ENCODE results near the gene ERC1.
"Not testable (repeated sequence)": the region's sequence is repeated elsewhere in the genome, so short reads cannot be mapped to it uniquely, and the experiment has no call there.

ERC1 gene

GRCh38 chr12:1130164-1130563 lies 139.1 kb downstream of the ERC1 start:
- DNase-seq (ENCODE audit: low read depth): peak; percentile 15

DNA sequence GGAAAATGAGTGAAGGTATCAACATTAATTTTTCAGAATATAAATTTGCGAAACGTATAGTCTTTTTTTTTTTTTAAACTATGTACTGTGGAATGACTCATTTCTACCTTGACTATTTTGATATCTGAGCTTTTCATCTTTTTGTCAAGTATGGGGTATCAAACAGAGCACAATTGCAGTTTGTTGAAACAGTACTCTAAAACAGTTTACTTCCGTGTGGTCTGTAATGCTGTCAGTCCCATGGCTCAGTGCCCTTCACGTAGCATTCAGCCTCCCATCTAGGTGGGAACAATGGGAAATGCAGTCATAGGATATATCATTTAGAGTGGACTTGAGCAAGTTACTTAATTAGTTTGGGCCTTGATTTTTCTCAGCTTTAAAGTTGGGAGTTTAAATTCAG lies 139.5 kb downstream of the ERC1 start:
- DNase-seq (ENCODE audit: low read depth): no peak

GRCh38 chr12:1131811-1132224 lies 140.8 kb downstream of the ERC1 start:
- DNase-seq (ENCODE audit: low read depth): no peak

DNA sequence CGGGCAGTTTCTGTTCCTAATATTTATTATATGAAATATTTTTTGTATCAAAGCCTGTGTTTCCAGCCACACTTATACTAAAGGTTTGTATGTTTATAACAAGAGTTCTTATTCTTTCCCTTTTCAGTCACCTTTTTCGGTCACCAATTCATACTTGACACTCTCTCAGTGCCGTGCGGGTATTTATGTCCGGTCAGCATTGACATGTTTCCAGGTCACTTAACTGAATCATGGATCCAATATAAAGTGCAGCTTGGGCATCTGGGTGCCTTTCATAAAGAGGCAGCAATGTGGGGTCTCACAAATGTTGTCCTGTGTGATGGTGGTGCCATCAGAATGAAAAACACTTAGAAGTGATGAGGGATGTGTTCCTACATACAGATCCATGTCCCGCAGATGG lies 141.3 kb downstream of the ERC1 start:
- no peak for DNase-seq (ENCODE audit: low read depth)

GRCh38 chr12:1138691-1139090 lies 147.7 kb downstream of the ERC1 start:
- no peak for DNase-seq (ENCODE audit: low read depth)

DNA sequence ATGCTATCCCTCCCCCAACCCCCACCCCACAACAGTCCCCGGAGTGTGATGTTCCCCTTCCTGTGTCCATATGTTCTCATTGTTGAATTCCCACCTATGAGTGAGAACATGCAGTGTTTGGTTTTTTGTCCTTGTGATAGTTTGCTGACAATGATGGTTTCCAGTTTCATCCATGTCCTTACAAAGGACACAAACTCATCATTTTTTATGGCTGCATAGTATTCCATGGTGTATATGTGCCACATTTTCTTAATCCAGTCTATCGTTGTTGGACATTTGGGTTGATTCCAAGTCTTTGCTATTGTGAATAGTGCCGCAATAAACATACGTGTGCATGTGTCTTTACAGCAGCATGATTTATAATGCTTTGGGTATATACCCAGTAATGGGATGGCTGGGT lies 155.7 kb downstream of the ERC1 start:
- DNase-seq (ENCODE audit: low read depth): not testable (repeated sequence)

DNA sequence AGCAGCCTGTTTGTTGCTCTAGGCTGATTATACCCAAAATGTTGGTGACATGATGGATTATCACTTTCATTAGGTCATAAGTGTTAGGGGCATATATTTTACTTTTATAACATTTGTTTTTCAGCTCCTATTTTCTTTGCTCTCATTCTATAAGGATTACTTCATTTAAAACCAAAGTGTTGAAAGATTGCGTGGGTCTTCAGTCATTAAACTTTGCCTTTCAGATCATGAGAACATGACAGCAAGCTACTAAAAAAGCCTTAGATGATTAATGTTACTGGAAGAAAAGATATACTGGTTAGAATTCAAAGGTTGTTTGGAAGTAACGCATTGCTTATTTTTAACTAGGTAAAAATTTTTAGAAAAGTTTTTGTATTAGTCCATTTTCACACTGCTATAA lies 156.8 kb downstream of the ERC1 start:
- no peak for DNase-seq (ENCODE audit: low read depth)

DNA sequence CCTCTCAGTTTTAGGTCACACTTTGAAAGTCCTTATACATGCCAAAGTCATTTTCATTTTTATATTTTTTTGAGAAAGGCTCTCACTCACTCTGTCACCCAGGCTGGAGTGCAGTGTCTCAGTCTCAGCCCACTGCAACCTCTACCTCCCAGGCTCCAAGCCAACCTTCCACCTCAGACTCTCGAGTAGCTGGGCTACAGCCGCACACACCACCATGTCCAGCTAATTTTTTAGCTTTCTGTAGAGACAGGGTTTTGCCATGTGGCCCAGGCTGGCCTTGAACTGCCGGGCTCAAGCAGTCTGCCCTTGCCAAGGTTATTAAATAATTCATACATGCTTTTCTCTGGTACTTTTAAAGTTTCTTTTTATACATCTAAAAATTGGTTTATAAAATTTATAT lies 166.0 kb downstream of the ERC1 start:
- no peak for DNase-seq (ENCODE audit: low read depth)

GRCh38 chr12:1161197-1161596 lies 170.2 kb downstream of the ERC1 start:
- no peak for DNase-seq (ENCODE audit: low read depth)

- DNase-seq (ENCODE audit: low read depth): no peak
These were observed 171.2 kb downstream of the ERC1 start for GRCh38 chr12:1162081-1162760.

- DNase-seq (ENCODE audit: low read depth): no peak
These were observed 176.8 kb downstream of the ERC1 start for GRCh38 chr12:1167784-1168183.

GRCh38 chr12:1170411-1170810 lies 179.4 kb downstream of the ERC1 start:
- no peak for DNase-seq (ENCODE audit: low read depth)

GRCh38 chr12:1171657-1172408 lies 180.8 kb downstream of the ERC1 start:
- no peak for DNase-seq (ENCODE audit: low read depth)

DNA sequence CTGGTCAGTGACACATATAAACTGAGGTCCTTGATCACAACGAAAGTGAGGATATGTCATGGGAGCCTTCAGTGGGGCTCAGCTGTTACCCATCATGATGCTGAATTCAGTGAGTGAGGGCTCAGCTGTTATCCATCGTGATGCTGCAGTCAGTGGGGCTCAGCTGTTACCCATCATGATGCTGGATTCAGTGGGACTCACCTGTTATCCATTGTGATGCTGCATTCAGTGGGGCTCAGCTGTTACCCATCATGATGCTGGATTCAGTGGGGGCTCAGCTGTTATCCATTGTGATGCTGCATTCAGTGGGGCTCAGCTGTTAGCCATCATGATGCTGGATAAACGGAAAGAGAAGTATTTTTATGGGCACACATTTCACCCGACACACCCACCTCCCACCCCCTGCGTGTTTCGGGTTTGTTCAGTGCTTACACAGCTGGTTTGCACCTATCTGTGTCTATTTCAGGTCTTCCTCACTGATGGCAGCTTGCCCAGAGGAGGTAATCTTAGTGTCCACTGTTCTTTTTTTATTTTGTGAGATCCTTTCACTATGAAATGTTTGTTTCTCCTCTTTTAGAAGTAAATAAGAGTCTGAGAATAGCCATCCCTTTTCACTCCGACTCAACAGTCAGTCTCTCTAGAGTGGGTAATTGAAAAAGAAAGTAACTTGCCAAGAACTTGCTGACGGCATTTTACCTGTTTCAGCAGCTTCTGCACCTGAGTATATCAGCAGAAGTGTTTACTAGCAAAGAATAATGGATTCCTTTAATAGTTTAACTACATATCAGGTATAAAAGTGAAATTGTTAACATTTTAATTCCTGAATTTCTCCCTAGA lies 183.0 kb downstream of the ERC1 start:
- DNase-seq (ENCODE audit: low read depth): no peak

GRCh38 chr12:1174659-1175058 lies 183.6 kb downstream of the ERC1 start:
- no peak for DNase-seq (ENCODE audit: low read depth)

DNA sequence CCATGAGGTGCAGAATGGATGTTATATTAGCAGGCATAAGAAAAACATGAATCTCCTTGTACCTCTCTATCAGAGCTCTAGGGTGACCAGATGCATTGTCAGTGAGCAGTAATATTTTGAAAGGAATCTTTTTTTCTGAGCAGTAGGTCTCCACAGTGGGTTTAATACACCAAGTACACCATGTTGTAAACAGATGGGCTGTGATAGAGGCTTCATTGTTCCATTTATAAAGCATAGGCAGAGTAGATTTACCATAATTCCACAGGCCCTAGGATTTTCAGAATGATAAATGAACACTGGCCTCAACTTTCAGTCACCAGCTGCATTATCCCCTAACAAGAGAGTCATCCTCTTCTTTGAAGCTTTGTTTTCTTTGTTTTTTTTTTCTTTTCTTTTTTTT lies 185.2 kb downstream of the ERC1 start:
- no peak for DNase-seq (ENCODE audit: low read depth)

GRCh38 chr12:1179128-1179527 lies 188.1 kb downstream of the ERC1 start:
- no peak for DNase-seq (ENCODE audit: low read depth)

DNA sequence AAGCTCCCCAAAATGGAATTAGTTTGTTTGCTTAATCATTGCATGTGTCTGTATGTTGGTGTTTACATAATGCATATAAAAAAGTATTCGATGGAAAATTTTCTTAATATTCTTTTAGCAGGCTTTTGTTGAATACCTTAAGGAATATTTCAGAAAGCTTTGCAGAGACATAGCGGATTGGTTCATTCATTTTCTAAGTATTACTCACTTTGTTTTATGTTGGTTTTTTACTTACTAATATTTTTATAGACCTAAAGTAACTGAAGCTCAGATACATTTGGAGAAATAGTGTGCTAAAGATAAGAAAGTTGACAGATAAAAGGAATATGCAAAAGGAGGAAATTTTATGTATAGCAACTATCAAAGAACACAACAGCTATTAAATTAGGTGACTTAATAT lies 191.0 kb downstream of the ERC1 start:
- DNase-seq (ENCODE audit: low read depth): peak; percentile 29

DNA sequence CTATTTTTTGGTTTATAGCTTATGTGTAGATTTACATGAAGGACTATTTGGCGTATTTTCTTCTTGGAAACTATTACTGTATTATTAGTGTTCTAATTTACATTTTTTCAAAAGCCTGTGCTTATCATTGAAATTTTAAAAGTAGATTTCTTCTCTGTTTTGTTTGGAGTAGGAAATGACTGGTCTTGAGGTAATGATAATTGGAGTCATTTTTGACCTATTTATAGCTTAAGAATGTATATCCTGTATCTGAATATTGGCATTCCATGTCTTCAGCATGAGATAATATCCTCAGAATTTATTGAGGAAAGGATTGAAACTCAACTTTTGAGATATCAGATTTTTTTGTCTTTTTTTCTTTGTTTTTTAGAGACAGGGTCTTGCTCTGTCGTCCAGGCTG lies 193.4 kb downstream of the ERC1 start:
- peak; percentile 87 for DNase-seq (ENCODE audit: low read depth)

DNA sequence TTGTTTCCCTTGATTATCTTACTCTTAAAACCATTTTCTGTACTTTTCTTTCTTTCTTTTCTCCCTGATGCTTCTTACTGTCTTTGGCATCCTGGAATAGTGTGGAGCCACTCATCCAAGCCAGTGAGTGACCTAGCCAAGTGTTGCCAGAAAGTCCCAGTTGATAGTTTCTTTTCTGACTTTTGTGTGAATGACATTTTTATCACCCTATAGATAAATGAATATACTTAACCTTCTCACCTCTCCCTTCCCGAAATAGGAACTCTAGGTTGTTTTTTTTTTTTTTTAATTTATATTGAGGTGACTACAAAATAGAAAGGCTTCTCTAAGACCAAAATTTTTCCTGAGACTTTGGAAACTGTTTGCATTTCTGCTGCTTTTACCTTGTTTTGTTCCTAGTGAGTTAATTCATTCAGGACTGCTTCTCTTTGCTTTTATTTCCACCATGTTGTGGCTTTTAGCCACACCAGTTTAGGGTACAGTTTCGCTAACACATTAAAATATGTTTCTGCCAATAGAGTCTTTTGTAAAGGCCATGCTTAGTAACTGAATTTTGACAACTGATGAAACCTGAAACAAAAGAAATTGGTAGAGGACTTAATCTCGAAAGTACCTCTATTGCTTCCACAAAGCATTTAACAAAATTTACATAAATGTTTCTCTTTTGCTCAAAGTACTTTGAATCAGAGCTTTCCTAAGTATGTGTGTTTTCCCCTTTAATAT lies 194.6 kb downstream of the ERC1 start:
- no peak for DNase-seq (ENCODE audit: low read depth)

DNA sequence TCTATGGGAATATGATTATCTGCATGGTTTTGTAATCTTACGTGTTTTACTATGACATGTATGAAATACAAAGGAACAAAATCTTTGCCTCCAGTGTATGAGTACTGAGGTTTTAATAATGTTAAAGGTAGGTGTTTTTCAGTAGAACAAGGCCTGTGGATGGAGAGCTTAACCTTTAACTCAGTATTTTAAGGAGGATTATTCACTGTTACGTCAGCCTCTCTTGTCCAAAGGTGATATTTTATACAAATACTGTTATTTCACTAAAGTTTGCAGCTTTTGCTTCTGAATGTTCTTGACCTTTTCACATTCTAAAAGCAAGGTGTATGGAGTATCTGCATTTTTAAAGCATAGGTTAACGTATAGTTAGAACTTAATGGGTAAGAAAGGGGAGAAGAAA lies 195.3 kb downstream of the ERC1 start:
- no peak for DNase-seq (ENCODE audit: low read depth)

GRCh38 chr12:1188016-1188415 lies 197.0 kb downstream of the ERC1 start:
- no peak for DNase-seq (ENCODE audit: low read depth)
